HL-60 (cell line): ENCODE results near the gene LOC128125822.

Experiments used
- CTCF ChIP-seq: IDR thresholded peaks from one replicate; pipeline ENCODE4 v1.5.1; 2011; ENCODE audit warnings: low read length, control low read depth, inconsistent platforms; ENCODE audit not compliant: insufficient read depth
- GABPA ChIP-seq: IDR thresholded peaks from 2 replicates; pipeline ENCODE4 v1.6.1; 2012; ENCODE audit warnings: low read depth
- POLR2AphosphoS5 ChIP-seq: IDR thresholded peaks from 2 replicates; pipeline ENCODE4 v1.6.1; 2012; ENCODE audit warnings: low read depth
- REST ChIP-seq: IDR thresholded peaks from 2 replicates; pipeline ENCODE4 v1.6.1; 2012; ENCODE audit warnings: low read depth; ENCODE audit not compliant: insufficient replicate concordance

- TF ChIP-seq POLR2AphosphoS5 (no peak), CTCF (no peak), REST (no peak), GABPA (no peak)
These were observed 12.3 kb downstream of the LOC128125822 start for GRCh38 chr6:63584566-63584965.
